WI38 (cell line): ENCODE results near the gene SV2A.

Experiments used
- H3K4me3 ChIP-seq: 2 replicates; pipeline ENCODE4 v1.5.1; 2011; ENCODE audit warnings: low read depth, mild to moderate bottlenecking, control low read depth, low read length
- CTCF ChIP-seq: IDR thresholded peaks from 2 replicates; pipeline ENCODE4 v1.5.1; 2012; ENCODE audit warnings: low read depth, mild to moderate bottlenecking, control low read depth, low read length

SV2A gene

GRCh38 chr1:149931212-149931790 is 13.7 kb upstream of the SV2A start:
- no peak overlapping the region for H3K4me3 ChIP-seq
- TF ChIP-seq CTCF: no peak

- H3K4me3 ChIP-seq: no peak overlapping the region
- no peak for TF ChIP-seq CTCF
Measured at GRCh38 chr1:149929856-149930255, 12.2 kb upstream of the SV2A start.

- no peak for TF ChIP-seq CTCF
- peak overlapping the region; percentile 82 for H3K4me3 ChIP-seq
Measured at GRCh38 chr1:149928401-149928724, 10.7 kb upstream of the SV2A start.

DNA sequence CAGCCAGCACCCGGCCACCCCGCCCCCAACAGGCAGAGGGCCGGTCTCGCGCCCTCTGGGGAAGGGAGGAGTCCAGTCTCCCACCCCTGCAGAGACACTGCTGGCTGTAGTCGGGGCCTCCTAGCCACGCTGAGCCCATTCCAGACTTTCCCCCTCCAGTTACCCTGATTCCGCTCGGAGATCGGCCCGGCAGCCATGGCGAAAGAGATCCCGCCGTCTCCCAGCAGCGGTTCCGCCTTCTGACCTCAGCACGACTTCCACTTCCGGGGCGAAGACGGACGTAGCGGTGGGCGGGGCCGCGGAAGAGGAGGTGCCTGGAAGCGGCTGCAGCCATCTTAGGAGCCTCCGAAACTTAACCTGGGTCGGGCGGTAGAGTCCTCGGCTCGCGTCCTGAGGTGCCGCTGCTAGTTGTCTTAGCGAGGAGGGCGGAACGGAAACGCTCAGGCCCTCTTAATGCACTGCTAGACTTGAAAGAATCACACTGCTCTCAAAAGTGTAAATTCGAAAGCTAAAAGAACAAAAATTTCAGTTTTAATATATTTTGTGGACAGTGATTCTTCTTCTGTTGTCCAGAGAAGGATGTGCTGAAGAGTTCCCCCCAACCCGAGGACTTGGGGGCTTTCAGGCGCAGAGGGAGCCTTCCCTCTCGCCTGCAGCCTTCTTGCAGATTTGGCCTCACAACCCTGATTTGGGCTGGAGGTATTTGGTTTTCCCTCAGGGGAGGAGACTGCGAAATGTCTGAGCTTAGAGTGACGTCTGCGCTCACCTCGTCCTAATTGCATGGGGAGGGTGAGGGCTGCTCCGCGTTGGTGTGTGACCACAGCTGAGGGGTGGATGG is 10.1 kb upstream of the SV2A start, which contains the start of gene SF3B4:
TSS of gene SF3B4 (minus strand) at position 241 of the 838 bp plus-strand sequence. CDS start at position 197, 44 bp downstream.
- peak within 1 kb of the TSS; percentile 82 for H3K4me3 ChIP-seq
- TF ChIP-seq CTCF: no peak

GRCh38 chr1:149927056-149927562 is 9.5 kb upstream of the SV2A start:
- no peak for TF ChIP-seq CTCF
- H3K4me3 ChIP-seq: peak overlapping the region; percentile 82

DNA sequence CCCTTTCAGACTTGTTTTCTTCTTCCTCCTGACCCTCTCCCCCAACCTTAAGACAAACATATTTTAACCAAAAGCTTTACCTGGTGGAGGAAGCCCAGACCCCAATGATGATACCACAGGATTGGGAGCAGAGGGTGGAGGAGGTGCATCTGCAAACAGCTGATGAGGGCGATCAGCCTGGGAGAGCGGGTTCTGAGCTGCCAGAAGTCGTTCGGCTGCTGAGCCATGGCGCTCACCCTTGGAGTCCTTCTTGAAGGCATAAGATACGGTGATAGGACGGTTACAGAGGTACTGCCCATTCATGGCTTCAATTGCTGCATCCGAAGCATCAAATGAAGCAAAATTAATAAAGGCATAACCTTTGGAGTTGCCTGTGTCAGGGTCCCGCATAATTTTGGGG is 8.7 kb upstream of the SV2A start:
- H3K4me3 ChIP-seq: peak overlapping the region; percentile 82; the same call in 1 of the 2 replicates
- TF ChIP-seq CTCF: no peak

- H3K4me3 ChIP-seq: no peak overlapping the region
- no peak for TF ChIP-seq CTCF
Measured at GRCh38 chr1:149925751-149926150, 8.1 kb upstream of the SV2A start.
